SK-N-MC (cell line): ENCODE measurements around the gene SMC5.

Experiments used
- EZH2 ChIP-seq: fragments of 200-600 bp; sonication (generic); IDR thresholded peaks from one replicate; pipeline ENCODE4 v1.6.1; 2017; ENCODE audit warnings: antibody characterized with exemption
- FOXP2 ChIP-seq: optimal IDR thresholded peaks from 2 replicates; pipeline ENCODE3; 2011; ENCODE audit warnings: mild to moderate bottlenecking, moderate library complexity; ENCODE audit not compliant: insufficient read depth; ENCODE audit errors: extremely low read length, control extremely low read depth
- POLR2AphosphoS5 ChIP-seq: IDR thresholded peaks from 2 replicates; pipeline ENCODE4 v1.6.1; 2012; ENCODE audit warnings: mild to moderate bottlenecking, low read depth, low read length, borderline replicate concordance

GRCh38 chr9:70298245-70298771 is 39.5 kb downstream of the SMC5 start:
- TF ChIP-seq POLR2AphosphoS5 = no peak
- no peak for TF ChIP-seq EZH2
- no peak for TF ChIP-seq FOXP2
